SK-N-MC (cell line): ENCODE measurements around the gene RBM5.

Experiments
- EZH2 ChIP-seq: fragments of 200-600 bp; sonication (generic); IDR thresholded peaks from one replicate; pipeline ENCODE4 v1.6.1; 2017; ENCODE audit warnings: antibody characterized with exemption
- POLR2AphosphoS5 ChIP-seq: IDR thresholded peaks from 2 replicates; pipeline ENCODE4 v1.6.1; 2012; ENCODE audit warnings: mild to moderate bottlenecking, low read depth, low read length, borderline replicate concordance

DNA sequence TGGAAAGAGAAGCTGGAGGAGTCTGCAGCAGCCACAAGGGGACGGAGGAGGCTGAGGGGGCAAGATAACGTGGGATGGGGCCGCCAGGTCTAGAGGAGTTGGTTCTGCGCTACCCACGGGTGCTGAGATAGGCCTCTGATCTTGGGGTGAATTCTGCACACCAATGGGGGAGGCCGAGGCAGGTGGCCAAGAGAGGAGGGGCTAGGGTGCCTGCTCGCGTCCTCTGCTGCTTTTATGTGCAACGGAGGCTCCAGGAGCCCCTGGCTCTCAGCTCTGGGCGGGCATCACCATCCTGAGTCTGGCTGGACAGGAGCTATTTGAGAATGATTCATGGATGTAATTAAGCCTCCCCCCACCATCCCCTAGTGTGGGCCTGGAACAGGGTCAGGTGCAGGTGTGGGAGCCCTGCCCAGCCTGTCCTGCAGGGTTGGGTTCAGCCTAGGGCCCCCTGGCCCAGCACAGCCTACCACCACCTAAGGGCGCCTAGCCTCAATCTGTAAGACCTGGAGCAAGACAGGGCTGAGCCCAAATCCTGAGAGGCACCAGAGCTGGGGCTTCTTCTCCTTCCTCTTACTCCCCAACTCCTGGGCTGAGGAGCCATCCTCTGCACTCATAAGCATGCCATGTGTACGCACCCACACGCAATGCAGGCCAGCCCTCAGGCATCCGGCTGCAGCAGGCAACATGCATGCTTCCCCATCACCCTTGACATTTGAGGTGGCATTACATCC is 34.1 kb downstream of the RBM5 start:
- TF ChIP-seq EZH2, result no peak
- no peak for TF ChIP-seq POLR2AphosphoS5
